MM.1S (cell line): ENCODE measurements around the gene EMC1.

Source experiments
- DNase-seq: peaks from one replicate; pipeline ENCODE4 v3.0.0-alpha.2; 2015
- H2AFZ ChIP-seq: fragments of 300-600 bp; sonication (generic); 2 replicates; pipeline ENCODE4 v1.6.0; 2016; ENCODE audit warnings: antibody characterized with exemption, low read length
- H3F3A ChIP-seq: fragments of 300-600 bp; sonication (generic); 2 replicates; pipeline ENCODE4 v1.6.1; 2016; ENCODE audit warnings: mild to moderate bottlenecking, antibody characterized with exemption, low read length, moderate library complexity, mixed read lengths; ENCODE audit not compliant: insufficient read depth
- H3K27ac ChIP-seq: fragments of 300-600 bp; sonication (generic); 2 replicates; pipeline ENCODE4 v1.5.1; 2016; ENCODE audit warnings: mild to moderate bottlenecking, low read length
- H3K27me3 ChIP-seq: fragments of 300-600 bp; sonication (generic); replicated peaks from 2 replicates; pipeline ENCODE4 v1.6.0; 2016; ENCODE audit warnings: low read length; ENCODE audit not compliant: insufficient read depth
- H3K36me3 ChIP-seq: fragments of 300-600 bp; sonication (generic); replicated peaks from 2 replicates; pipeline ENCODE4 v1.6.1; 2016; ENCODE audit warnings: mild to moderate bottlenecking, low read length, mixed read lengths; ENCODE audit not compliant: insufficient read depth
- H3K4me1 ChIP-seq: fragments of 300-600 bp; sonication (generic); 2 replicates; pipeline ENCODE4 v1.6.1; 2016; ENCODE audit warnings: low read length, mixed read lengths
- H3K4me2 ChIP-seq: fragments of 300-600 bp; sonication (generic); 2 replicates; pipeline ENCODE4 v1.6.0; 2016; ENCODE audit warnings: low read depth, low read length
- H3K4me3 ChIP-seq: fragments of 300-600 bp; sonication (generic); 2 replicates; pipeline ENCODE4 v1.5.1; 2016; ENCODE audit warnings: low read length, mixed read lengths
- H3K79me2 ChIP-seq: fragments of 300-600 bp; sonication (generic); 2 replicates; pipeline ENCODE4 v1.6.1; 2016; ENCODE audit warnings: mixed run types, low read length, mixed read lengths
- H3K9ac ChIP-seq: fragments of 300-600 bp; sonication (generic); 2 replicates; pipeline ENCODE4 v1.6.1; 2016; ENCODE audit warnings: low read length, mixed read lengths
- H3K9me2 ChIP-seq: fragments of 300-600 bp; sonication (generic); replicated peaks from 2 replicates; pipeline ENCODE4 v1.6.1; 2016; ENCODE audit warnings: mild to moderate bottlenecking, low read length, mixed read lengths; ENCODE audit not compliant: insufficient read depth
- H3K9me3 ChIP-seq: fragments of 300-600 bp; sonication (generic); replicated peaks from 2 replicates; pipeline ENCODE4 v1.6.1; 2016; ENCODE audit warnings: mild to moderate bottlenecking, low read length, mixed read lengths; ENCODE audit not compliant: insufficient read depth
- H4K20me1 ChIP-seq: fragments of 300-600 bp; sonication (generic); 2 replicates; pipeline ENCODE4 v1.6.1; 2016; ENCODE audit warnings: mild to moderate bottlenecking, low read length, moderate library complexity, mixed read lengths; ENCODE audit not compliant: insufficient read depth
- CTCF ChIP-seq: fragments of 300-600 bp; sonication (generic); IDR thresholded peaks from 2 replicates; pipeline ENCODE4 v1.5.1; 2016; ENCODE audit warnings: antibody characterized with exemption, low read length, mixed read lengths
- EZH2 ChIP-seq: fragments of 300-600 bp; sonication (generic); optimal IDR thresholded peaks from 2 replicates; pipeline ENCODE3; 2017; ENCODE audit warnings: low read depth, mild to moderate bottlenecking, antibody characterized with exemption, low read length, mixed read lengths
- EZH2phosphoT487 ChIP-seq: fragments of 300-600 bp; sonication (generic); IDR thresholded peaks from 2 replicates; pipeline ENCODE4 v1.6.1; 2018; ENCODE audit warnings: antibody characterized with exemption, low read length

Gene EMC1

GRCh38 chr1:19262744-19263143 is 11.4 kb upstream of the EMC1 start:
- Histone ChIP-seq H3K9me3 (no peaks in the 10 kb centered on the region), H3K36me3 (peaks cover 3% of the 10 kb centered on the region), H3K9ac (no peak overlapping the region), H3K4me2 (no peak overlapping the region), H3K4me1 (no peaks in the 10 kb centered on the region), H4K20me1 (no peaks in the 10 kb centered on the region), H3K27me3 (no peaks in the 10 kb centered on the region), H3F3A (peaks cover 6% of the 10 kb centered on the region; the same call in 1 of the 2 replicates), H2AFZ (no peak overlapping the region), H3K9me2 (no peaks in the 10 kb centered on the region), H3K79me2 (no peaks in the 10 kb centered on the region), H3K4me3 (no peak overlapping the region), H3K27ac (no peak overlapping the region)
- TF ChIP-seq CTCF (no peak), EZH2phosphoT487 (no peak), EZH2 (no peak)
- DNase-seq = no peak

- Histone ChIP-seq H4K20me1 (no peaks in the 10 kb centered on the region), H3K79me2 (no peaks in the 10 kb centered on the region), H3K9me3 (no peaks in the 10 kb centered on the region), H3K4me1 (no peaks in the 10 kb centered on the region), H3K4me2 (no peak overlapping the region), H3F3A (peaks cover 6% of the 10 kb centered on the region; the same call in 1 of the 2 replicates), H3K9ac (no peak overlapping the region), H3K36me3 (peaks cover 8% of the 10 kb centered on the region), H3K27ac (no peak overlapping the region), H3K4me3 (no peak overlapping the region), H3K27me3 (no peaks in the 10 kb centered on the region), H3K9me2 (no peaks in the 10 kb centered on the region), H2AFZ (no peak overlapping the region)
- no peak for DNase-seq
- no peak for TF ChIP-seq EZH2
- no peak for TF ChIP-seq EZH2phosphoT487
- TF ChIP-seq CTCF = no peak
Observed at GRCh38 chr1:19262047-19262446, 10.7 kb upstream of the EMC1 start.

DNA sequence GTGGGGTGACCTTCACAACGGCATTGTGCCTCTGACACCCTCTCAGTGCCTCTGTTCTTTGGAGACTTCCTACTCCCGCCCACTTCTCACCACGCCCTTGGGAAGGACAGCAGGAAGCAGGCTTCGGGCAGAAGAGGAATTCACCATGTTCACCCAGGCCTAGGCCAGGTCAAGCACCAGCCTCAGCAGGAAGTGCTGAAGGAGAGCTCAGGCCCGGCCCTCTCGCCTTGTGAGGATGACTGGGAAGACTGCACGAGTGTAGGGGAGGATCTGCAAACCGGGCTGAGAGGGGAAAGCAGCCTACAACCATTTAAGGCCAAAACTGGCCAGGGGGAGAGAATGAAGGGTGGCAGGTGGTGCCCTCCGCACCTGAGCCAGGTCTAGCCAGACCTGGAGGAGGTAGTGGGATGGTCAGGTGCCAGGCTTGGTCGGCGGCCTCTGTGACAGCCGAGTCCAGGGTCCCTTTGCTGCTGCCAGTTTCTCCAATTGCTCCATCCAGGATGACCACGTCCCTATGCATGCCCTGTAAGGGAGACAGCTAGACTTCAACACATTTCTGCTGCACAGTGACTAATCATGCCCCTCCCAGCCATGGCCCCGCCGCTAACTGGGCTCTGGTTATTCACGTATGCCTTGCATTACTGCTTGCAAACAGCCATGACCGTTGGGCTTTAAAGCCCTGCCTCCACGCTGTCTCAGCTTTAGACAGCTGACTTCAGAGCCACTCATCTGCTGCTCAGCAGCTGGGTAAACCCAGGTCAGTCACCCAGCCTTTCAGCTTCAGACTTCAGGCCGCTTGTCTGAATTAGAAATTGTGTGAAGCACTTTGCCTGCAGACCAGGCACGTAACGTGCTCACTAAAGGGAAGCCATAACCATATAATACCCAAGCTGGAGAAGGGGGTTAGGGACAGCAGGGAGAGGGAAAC is 9.2 kb upstream of the EMC1 start:
- H3K27ac ChIP-seq = no peak overlapping the region
- no peaks in the 10 kb centered on the region for H3K27me3 ChIP-seq
- H3K9ac ChIP-seq = no peak overlapping the region
- DNase-seq = no peak
- H3K9me3 ChIP-seq = no peaks in the 10 kb centered on the region
- peaks cover 6% of the 10 kb centered on the region; the same call in 1 of the 2 replicates for H3F3A ChIP-seq
- no peak overlapping the region for H3K4me3 ChIP-seq
- no peak overlapping the region for H3K4me2 ChIP-seq
- peaks cover 12% of the 10 kb centered on the region for H3K36me3 ChIP-seq
- peaks cover 10% of the 10 kb centered on the region for H3K79me2 ChIP-seq
- no peak overlapping the region for H2AFZ ChIP-seq
- TF ChIP-seq EZH2phosphoT487 (no peak), CTCF (no peak), EZH2 (no peak)
- H3K4me1 ChIP-seq = no peaks in the 10 kb centered on the region
- no peaks in the 10 kb centered on the region for H3K9me2 ChIP-seq
- no peaks in the 10 kb centered on the region for H4K20me1 ChIP-seq
